Stimulated activated CD4-positive, alpha-beta T cell treated with anti-CD3 and anti-CD28 coated beads, Interleukin-4, amount 100 ng/mL, for 24 hours (primary cell): ENCODE results near the gene PITPNB.

Experiments used
- DNase-seq: peaks from one replicate; pipeline ENCODE4 v3.0.0-alpha.2; 2020

PITPNB gene

DNA sequence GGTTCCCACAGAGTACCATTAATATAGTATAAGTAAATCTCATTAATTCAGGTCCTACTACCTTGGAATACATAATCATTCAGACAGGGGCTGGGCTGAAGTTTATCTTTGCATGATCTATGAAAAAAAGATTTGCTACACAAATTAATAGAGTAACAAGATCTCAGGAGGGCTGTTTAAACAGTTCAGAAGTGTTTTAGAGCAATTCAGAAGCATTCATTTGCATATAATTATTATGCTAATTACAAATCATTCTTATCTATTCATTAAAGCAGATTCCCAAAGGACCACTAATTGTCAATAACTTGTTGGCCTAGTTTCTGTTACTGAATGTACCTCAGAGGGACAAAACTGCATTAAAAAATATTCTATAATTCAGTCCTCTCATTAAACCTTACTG, 40.5 kb downstream of the PITPNB start:
- no peak for DNase-seq

GRCh38 chr22:27877501-27877900, 41.6 kb downstream of the PITPNB start:
- DNase-seq = no peak

DNA sequence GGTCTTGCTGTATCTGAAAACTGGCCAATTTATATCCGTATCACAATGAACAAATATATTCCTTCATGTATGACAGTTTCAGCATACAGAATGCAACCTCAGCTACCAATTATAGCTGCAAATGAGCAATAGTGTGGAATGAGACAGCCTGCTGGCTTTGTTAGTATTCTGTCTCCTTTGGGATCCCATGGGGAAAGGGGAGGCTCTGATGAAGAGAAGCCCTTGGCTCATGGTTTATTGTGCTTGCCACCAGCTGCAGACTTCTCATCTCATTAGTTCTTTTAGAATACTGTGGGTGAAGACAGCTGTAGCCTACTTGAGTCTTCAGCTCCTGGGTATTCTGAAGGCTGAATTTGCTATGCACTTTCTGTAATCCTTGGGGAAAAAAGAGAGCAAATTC, 42.4 kb downstream of the PITPNB start:
- no peak for DNase-seq

GRCh38 chr22:27875951-27876350, 43.1 kb downstream of the PITPNB start:
- DNase-seq = no peak

GRCh38 chr22:27874764-27875163, 44.3 kb downstream of the PITPNB start:
- no peak for DNase-seq

- DNase-seq = no peak
These were observed 44.9 kb downstream of the PITPNB start for GRCh38 chr22:27874185-27874584.

DNA sequence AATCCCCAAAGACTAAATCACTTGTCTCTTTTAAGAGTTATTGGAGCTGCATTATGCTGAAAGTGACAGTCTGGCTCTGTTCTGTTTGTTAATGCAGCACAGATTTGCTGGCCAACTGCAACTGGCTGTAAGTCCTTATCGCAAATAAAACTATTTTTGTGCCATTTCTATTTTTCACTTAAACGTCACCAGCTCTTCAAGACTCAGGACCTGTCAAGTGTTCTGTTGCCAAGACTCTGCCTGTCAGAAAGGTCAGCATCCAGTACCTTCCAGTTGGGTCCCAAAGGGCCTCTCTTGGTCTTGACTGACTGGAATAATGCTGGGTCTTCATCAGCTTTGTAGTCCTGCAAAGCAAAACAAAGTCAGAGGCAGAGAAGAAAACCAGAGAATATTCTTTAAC, 45.6 kb downstream of the PITPNB start:
- DNase-seq = no peak

- DNase-seq = no peak
These were observed 46.6 kb downstream of the PITPNB start for GRCh38 chr22:27872488-27872887.

GRCh38 chr22:27871306-27872014, 47.6 kb downstream of the PITPNB start:
- no peak for DNase-seq

- DNase-seq = no peak
These were observed 48.5 kb downstream of the PITPNB start for GRCh38 chr22:27870234-27871191.

- no peak for DNase-seq
These were observed 50.2 kb downstream of the PITPNB start for GRCh38 chr22:27868732-27869282.

DNA sequence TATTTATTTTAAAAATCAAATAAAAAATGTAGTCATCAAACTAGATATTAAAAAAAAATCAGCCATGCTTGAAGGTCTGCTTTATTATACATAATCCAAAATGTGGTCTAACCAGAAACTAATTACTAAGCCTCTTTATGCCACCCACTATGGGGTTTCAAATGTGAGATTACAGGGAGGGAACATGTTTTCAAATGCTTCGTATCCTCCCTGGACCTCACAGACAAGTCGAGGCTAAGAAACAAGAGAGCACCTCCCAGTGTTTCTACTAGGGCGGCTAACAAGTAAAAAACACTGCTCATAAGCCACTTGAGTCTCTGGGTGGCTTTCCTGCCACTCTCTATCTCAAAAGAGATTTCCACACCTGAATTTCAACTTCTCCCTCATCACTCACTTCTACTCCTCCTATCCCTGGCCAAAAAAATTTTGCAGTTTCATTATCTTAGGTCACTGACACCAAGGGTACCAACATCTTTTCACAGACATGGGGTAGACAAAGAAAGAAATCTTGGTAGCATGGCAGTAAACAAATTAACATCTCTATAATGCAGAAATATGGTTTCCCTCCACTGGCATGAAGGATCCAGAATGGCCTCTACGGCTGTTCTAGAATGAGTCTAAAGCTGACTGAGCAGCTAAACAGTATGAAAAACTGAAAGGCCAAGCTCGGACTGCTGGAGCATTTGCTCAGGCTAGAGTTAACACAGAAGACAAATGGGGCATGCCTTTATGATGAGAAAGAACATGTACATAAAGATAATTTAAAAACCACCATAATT, 50.9 kb downstream of the PITPNB start:
- no peak for DNase-seq

DNA sequence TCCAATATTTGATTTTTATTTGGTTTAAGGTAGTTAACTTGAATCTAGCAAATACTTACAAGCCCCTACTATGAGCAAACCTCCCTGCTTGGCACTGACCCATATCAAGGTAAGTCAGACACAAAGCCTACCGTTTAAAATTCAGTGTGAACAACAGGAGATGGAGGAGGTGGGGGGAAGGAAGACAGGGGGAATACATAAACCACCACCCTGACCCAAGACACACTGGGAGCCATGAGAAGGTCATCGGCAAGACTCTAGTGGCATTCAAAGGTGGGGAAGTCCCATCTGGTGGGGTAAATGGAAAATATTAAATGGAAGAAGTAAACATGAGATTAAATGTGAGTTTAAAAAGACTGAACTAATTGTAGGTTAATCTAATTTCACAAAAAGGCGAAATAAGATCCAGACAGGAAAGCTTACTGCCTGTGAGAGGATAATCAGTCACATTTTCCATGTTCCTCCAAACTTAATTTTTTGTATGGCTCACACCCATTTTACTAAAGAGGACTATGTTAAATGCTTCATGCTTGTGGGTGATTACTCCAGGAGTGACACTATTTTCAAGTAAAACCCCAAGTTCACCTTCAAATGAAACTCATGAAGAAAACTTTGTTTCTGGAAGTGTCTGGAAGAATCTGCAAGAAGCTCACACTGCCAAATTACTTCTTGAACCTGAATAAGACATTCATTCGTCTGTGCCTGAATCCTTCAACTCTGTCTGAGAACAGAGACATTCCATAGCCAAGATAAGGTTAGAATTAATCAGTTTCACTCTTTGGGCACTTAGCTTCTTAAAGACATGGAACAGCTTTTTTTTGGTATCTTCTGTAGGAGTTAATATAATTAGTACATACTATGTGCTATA, 51.7 kb downstream of the PITPNB start:
- DNase-seq = peak; percentile 26

DNA sequence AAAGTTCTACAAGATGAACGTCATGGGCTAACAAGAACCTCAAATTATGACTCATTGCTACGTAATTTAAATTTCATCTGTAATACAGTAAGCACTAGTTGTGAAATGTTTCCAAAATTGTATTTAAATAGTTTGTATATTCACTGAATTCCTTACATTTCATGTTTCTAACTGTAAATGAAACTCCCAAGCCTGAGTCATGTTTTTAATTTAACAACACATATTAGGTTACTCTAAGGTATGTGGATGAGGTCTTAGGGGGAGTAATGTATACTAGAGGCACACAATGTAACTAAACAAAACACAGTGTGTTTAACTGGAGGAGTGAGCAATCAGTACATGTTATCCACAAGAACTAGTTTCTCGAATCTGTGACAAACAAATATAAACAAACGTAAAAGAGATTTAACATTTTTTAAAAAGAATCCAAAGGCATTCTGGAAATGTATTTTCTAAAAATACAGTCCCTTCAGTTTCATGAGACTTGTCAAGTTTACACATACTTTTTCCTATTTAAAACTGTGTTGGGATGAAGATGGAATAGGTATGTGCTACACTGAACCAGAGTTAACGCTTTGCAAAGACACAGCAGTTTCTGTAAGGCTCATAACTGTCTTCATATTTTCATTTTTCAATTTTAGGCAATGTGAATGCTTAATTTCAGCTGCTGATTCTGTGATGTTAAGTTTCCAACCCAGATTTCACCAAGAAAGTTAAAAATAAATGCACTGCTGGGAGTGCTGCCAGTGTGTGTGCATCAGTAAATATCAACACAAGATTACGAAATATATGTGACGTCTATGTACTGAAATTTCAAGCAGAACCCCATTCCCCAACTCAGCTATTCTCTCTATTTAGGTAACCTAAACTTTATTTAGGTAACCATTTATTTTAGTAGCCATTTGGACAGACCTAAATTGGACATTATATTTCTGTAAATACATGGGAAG, 52.6 kb downstream of the PITPNB start:
- DNase-seq = no peak

DNA sequence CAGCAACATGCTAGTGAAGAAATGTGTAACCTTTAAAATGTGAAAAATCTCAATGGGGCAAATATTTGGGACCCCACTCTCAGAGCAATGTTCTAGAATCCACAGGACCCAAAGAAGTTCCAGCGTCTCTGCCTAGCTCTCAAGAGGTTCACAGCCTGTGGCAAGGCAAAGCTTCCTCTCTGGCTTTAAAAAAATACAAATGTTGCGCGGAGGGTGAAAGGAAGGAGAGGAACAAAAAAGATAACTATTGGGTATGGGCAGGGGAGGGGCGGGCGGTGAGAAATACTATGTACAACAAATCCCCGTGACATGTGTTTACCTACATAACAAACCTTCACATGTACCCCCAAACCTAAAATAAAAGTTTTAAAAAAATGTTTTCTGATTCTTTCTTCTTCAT, 53.6 kb downstream of the PITPNB start:
- DNase-seq = no peak

DNA sequence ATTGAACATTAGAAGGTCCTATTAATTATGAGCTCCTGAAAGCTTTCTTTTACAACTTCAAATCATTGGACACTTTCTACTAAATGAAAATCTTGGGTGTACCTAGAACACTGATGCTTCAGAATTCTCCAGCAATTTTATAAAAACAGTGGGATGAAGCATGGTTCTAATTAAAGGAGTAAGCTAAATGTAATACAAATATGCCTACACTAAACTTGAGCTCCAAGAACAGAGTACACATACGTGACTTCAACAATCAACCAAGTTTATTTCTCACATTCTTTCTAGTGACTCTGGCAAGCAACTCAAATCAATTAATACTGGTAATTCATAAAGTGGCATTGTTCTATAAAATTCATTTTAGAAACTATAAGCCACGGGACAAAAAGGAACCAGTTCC, 55.5 kb downstream of the PITPNB start:
- no peak for DNase-seq

DNA sequence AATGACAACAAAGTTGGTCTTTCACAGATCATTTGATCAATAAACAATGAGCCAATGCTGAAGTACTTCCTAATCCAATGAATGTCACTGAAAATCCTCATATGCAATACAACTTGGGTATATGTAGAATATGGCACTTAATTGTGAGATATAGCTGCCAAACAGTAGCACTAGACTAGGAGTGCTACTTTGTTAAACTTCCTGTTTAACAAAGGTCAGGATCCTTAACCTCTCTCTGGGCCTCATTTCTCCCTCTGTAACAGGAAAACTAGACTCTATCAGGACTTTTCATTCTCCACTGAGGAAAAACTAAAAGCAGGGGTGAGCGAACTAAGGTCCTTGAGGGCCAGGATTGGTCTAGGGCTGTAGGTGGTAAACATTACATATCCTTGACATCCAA, 56.1 kb downstream of the PITPNB start:
- DNase-seq = no peak

GRCh38 chr22:27859336-27859735, 59.7 kb downstream of the PITPNB start:
- DNase-seq = no peak

DNA sequence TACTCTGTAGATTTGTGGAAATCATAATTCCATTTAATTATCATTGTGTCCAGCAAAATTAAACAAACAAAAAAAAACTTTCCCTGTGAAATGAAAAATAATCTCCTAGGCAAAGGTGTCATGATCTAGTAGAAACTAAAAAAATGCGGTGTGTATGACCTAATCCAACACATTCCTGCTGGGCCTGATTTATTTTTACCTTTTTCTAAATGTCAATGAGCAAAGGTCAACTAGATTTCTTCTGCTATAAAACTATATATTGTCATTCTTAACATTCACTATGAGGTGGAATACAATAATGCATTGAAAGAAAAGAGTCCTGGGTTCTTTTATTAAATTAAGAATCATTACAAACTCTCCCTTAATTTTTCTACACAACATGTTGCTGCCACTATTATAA, 60.4 kb downstream of the PITPNB start:
- DNase-seq = no peak

DNA sequence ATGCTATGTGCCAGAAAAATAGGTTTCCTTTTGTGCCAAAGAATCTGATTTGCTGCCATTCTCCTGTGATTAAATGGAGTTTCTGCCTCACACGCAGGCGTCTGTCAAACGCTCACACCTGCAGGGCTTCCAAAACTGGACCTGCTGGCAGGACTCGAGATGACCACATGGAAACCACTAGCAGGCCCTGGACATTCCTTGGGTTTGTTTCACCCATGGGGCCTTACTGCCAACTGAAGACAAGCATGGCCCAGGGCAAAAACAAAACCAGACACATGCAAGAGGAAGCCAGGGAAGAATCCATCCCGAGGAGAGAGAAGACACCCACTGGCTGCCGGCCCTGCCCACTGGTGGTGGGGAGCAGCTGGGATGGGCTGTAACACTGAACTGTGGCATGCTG, 61.6 kb downstream of the PITPNB start:
- no peak for DNase-seq

- DNase-seq = no peak
These were observed 62.7 kb downstream of the PITPNB start for GRCh38 chr22:27856386-27856785.
